K562 (cell line): ENCODE measurements around the gene SEC16A. TPM values are rescaled to one million over a fixed set of nuclear protein-coding genes. Genes with fewer than 3 reads are reported as not detected.

ENCODE experiments used
- ELF1 ChIP-seq: fragments of 200-800 bp; sonication (Bioruptor generic); IDR thresholded peaks from 2 replicates; pipeline ENCODE4 v1.6.1; 2016; ENCODE audit warnings: missing genetic modification characterization, missing compliant biosample characterization
- GABPB2 ChIP-seq: fragments of 250-450 bp; sonication (Bioruptor Pico); conservative IDR thresholded peaks from 2 replicates; pipeline ENCODE4 v1.5.1; 2021; ENCODE audit warnings: mild to moderate bottlenecking
- GTF2F1 ChIP-seq: IDR thresholded peaks from 2 replicates; pipeline ENCODE4 v1.6.1; 2011; ENCODE audit warnings: low read depth, low read length, improper control_type of control experiment
- ILK ChIP-seq: fragments of 450-650 bp; IDR thresholded peaks from 2 replicates; pipeline ENCODE4 v1.6.1; 2016; ENCODE audit warnings: missing genetic modification characterization, low read depth, mild to moderate bottlenecking, missing compliant biosample characterization, moderate library complexity, borderline replicate concordance
- KAT7 ChIP-seq: sonication (generic); formaldehyde crosslinking; IDR thresholded peaks from 2 replicates; pipeline ENCODE4 v1.8.0; 2022; ENCODE audit warnings: missing genetic modification reagents, mild to moderate bottlenecking, borderline replicate concordance
- MYC ChIP-seq, 2 experiments: fragments of 250-450 bp in 1 of 2; sonication (Bioruptor Pico) in 1 of 2; IDR thresholded peaks; 2 replicates each; pipeline versions ENCODE4 v1.5.1 to v1.6.1; 2012 to 2021; ENCODE audit warnings: low read depth in 2 of 2, borderline replicate concordance in 1 of 2, improper control_type of control experiment in 1 of 2, low read length in 1 of 2, mild to moderate bottlenecking in 1 of 2, moderate library complexity in 1 of 2
- polyA plus RNA-seq, 8 experiments: library from polyadenylated mRNA; depleted of rRNA in 4 of 8; stranded (reverse) in 5 of 8; unstranded in 3 of 8; fragments of >200 nt; fragmentation: Nextera tagmentation in 2 of 8; fragmentation: Illumina TruSeq in 1 of 8; extraction: Ambion mirVana in 2 of 8; extraction: Trizol in 1 of 8; gene quantifications; 2 replicates each; pipeline versions ENCODE4 v1.2.1 to v1.2.3, GENCODE V29; 2011 to 2014; ENCODE audit warnings: inconsistent platforms in 1 of 8, missing spikeins in 1 of 8
- total RNA-seq, 7 experiments: library from RNA; depleted of rRNA in 6 of 7; stranded (reverse); fragments of >200 nt in 6 of 7; fragmentation: Illumina TruSeq in 2 of 7; extraction: Trizol in 2 of 7; gene quantifications; 2 replicates each; pipeline versions ENCODE4 v1.2.1 to v1.2.3, GENCODE V29; 2011 to 2021; ENCODE audit warnings: low replicate concordance in 1 of 7
- TF ChIP-seq, protein P1 (sequence below): sonication (generic); formaldehyde crosslinking; IDR thresholded peaks from 2 replicates; pipeline ENCODE4 v1.8.0; 2023; ENCODE audit warnings: mild to moderate bottlenecking, missing genetic modification reagents

Gene SEC16A
- total and polyA plus RNA-seq, 9 of the 15 experiments (the other 6 are each of a cell fraction or from before 2014, with no cell fraction given) = 8.3 to 62.8 (median 14.0) TPM

DNA sequence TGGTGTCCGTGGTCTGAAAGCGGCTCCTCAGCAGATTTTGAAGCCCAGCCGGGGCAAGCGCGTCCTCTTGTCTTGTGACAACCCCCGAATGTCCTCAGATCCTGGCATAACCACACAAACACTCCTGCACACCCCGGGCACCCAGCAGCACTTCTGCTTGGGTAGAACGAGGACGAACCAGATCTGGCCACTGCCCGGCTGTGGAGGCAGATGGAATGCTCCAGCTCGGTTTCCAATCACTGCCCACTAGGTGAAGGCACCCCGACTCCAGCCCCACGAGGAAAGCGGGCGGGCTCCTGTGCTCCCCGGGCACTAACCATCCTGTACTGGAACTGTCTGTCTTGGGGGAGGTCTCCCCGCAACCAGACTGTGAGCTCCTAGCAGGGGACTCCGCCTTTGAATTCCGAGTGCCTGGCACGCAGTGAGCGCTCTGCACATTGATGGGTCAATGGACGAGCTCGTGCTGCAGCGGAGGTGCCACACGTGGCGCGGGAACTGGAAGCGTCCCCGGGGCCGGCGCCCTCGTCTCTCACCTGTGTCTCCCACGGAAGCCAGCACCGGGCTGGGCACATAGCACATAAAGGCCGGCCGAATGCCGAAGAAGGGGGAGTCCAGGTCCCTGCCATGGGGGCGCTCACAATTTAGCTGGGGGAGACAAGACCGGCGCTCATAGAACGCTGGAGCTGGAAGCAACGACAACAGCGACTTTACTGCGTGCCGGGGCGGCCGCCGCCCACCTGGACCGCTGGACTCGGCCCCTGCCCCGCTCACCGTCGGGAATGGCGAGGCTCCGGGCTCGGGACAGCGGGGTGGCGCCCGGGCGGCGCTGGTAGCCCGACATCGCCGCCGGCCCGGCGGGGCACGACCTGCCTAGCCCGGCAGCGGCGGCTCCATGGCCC is 73.0 kb downstream of the SEC16A start (continued):
- 0 out of 2 replicates have a peak, but pooled peaks have one; percentile 8 for TF ChIP-seq GTF2F1
- TF ChIP-seq ILK (tag) = no peak
- TF ChIP-seq, protein P1, sequence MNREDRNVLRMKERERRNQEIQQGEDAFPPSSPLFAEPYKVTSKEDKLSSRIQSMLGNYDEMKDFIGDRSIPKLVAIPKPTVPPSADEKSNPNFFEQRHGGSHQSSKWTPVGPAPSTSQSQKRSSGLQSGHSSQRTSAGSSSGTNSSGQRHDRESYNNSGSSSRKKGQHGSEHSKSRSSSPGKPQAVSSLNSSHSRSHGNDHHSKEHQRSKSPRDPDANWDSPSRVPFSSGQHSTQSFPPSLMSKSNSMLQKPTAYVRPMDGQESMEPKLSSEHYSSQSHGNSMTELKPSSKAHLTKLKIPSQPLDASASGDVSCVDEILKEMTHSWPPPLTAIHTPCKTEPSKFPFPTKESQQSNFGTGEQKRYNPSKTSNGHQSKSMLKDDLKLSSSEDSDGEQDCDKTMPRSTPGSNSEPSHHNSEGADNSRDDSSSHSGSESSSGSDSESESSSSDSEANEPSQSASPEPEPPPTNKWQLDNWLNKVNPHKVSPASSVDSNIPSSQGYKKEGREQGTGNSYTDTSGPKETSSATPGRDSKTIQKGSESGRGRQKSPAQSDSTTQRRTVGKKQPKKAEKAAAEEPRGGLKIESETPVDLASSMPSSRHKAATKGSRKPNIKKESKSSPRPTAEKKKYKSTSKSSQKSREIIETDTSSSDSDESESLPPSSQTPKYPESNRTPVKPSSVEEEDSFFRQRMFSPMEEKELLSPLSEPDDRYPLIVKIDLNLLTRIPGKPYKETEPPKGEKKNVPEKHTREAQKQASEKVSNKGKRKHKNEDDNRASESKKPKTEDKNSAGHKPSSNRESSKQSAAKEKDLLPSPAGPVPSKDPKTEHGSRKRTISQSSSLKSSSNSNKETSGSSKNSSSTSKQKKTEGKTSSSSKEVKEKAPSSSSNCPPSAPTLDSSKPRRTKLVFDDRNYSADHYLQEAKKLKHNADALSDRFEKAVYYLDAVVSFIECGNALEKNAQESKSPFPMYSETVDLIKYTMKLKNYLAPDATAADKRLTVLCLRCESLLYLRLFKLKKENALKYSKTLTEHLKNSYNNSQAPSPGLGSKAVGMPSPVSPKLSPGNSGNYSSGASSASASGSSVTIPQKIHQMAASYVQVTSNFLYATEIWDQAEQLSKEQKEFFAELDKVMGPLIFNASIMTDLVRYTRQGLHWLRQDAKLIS = 0 out of 2 replicates have a peak, but pooled peaks have one; percentile 32
- TF ChIP-seq MYC (IDR thresholded peaks at IDR 0.05; ENCODE audit: low read depth, low read length) = peak; percentile 71
- peak; percentile 30; the same call in 1 of the 2 replicates for TF ChIP-seq MYC (CRISPR knock-in tag; IDR thresholded peaks at IDR 0.05; ENCODE audit: borderline replicate concordance, low read depth)
- no peak for TF ChIP-seq ELF1 (tag)
- TF ChIP-seq KAT7 (CRISPR knock-in tag) = 0 out of 2 replicates have a peak, but pooled peaks have one; percentile 66
- no peak for TF ChIP-seq GABPB2 (CRISPR knock-in tag)
